ENCODE results near the gene ZRANB2. TPM values are rescaled to one million over a fixed set of nuclear protein-coding genes. Genes with fewer than 3 reads are reported as not detected.

Gene ZRANB2
- total RNA-seq, 2 experiments from 2014 or later: 102 TPM

GRCh38 chr1:71101839-71102376, 21.1 kb upstream of the ZRANB2 start:
- no peaks in the 10 kb centered on the region for H3K36me3 Mint-ChIP-seq (ENCODE audit: low read depth)
- H3K9me3 Mint-ChIP-seq: no peaks in the 10 kb centered on the region
- POLR2A ChIA-PET: no interaction called here
- H3K4me1 ChIP-seq (ENCODE audit: insufficient read depth, low read length): no peaks in the 10 kb centered on the region
- H3K27ac Mint-ChIP-seq: no peak overlapping the region
- no peak overlapping the region for H3K4me3 ChIP-seq (ENCODE audit: low read length)
- H3K27ac ChIP-seq (ENCODE audit: low read depth in 1 of 2, low read length in 2 of 2): no peak overlapping the region
- no peaks in the 10 kb centered on the region for H3K27me3 ChIP-seq (ENCODE audit: control insufficient read depth in 1 of 2, insufficient read depth in 2 of 2, low read length in 2 of 2)
- no peaks in the 10 kb centered on the region for H3K36me3 ChIP-seq (ENCODE audit: insufficient read depth, low read length)
- peaks cover 19% of the 10 kb centered on the region for H3K27me3 Mint-ChIP-seq
- no peak for DNase-seq
- CTCF ChIA-PET: no interaction called here
- H3K4me1 Mint-ChIP-seq (ENCODE audit: low read depth): no peaks in the 10 kb centered on the region
- H3K4me3 Mint-ChIP-seq: no peak overlapping the region
- ATAC-seq (ENCODE audit: poor library complexity): no peak
- TF ChIP-seq CTCF (IDR thresholded peaks at IDR 0.05): no peak
- intact Hi-C loops (cut with DNase I, micrococcal nuclease): no loop called here
- H3K9me3 ChIP-seq (ENCODE audit: control insufficient read depth in 1 of 2, insufficient read depth in 1 of 2, low read length in 2 of 2): no peaks in the 10 kb centered on the region

- no peaks in the 10 kb centered on the region for H3K9me3 Mint-ChIP-seq
- ATAC-seq (ENCODE audit: poor library complexity) (no peak), DNase-seq (no peak)
- intact Hi-C loops (cut with DNase I, micrococcal nuclease): no loop called here
- H3K4me3 Mint-ChIP-seq: no peak overlapping the region
- no peaks in the 10 kb centered on the region for H3K4me1 Mint-ChIP-seq (ENCODE audit: low read depth)
- H3K27me3 Mint-ChIP-seq: no peaks in the 10 kb centered on the region
- Histone ChIP-seq H3K9me3 (ENCODE audit: control insufficient read depth in 1 of 2, insufficient read depth in 1 of 2, low read length in 2 of 2) (no peaks in the 10 kb centered on the region), H3K4me3 (ENCODE audit: low read length) (no peak overlapping the region), H3K4me1 (ENCODE audit: insufficient read depth, low read length) (no peaks in the 10 kb centered on the region), H3K27ac (ENCODE audit: low read depth in 1 of 2, low read length in 2 of 2) (no peak overlapping the region), H3K27me3 (ENCODE audit: control insufficient read depth in 1 of 2, insufficient read depth in 2 of 2, low read length in 2 of 2) (no peaks in the 10 kb centered on the region), H3K36me3 (ENCODE audit: insufficient read depth, low read length) (no peaks in the 10 kb centered on the region)
- POLR2A ChIA-PET: no interaction called here
- CTCF ChIA-PET: no interaction called here
- no peaks in the 10 kb centered on the region for H3K36me3 Mint-ChIP-seq (ENCODE audit: low read depth)
- H3K27ac Mint-ChIP-seq: no peak overlapping the region
- TF ChIP-seq CTCF (IDR thresholded peaks at IDR 0.05): no peak
Observed at GRCh38 chr1:71097428-71097827, 16.6 kb upstream of the ZRANB2 start.

- POLR2A ChIA-PET: no interaction called here
Observed at GRCh38 chr1:71094913-71095312, 14.1 kb upstream of the ZRANB2 start.

More at GRCh38 chr1:71094913-71095312, 14.1 kb upstream of the ZRANB2 start:
- H3K27ac Mint-ChIP-seq: no peak overlapping the region
- Histone ChIP-seq H3K4me1 (ENCODE audit: insufficient read depth, low read length) (no peaks in the 10 kb centered on the region), H3K27me3 (ENCODE audit: control insufficient read depth in 1 of 2, insufficient read depth in 2 of 2, low read length in 2 of 2) (no peaks in the 10 kb centered on the region), H3K9me3 (ENCODE audit: control insufficient read depth in 1 of 2, insufficient read depth in 1 of 2, low read length in 2 of 2) (no peaks in the 10 kb centered on the region), H3K36me3 (ENCODE audit: insufficient read depth, low read length) (no peaks in the 10 kb centered on the region), H3K27ac (ENCODE audit: low read depth in 1 of 2, low read length in 2 of 2) (no peak overlapping the region), H3K4me3 (ENCODE audit: low read length) (no peak overlapping the region)
- no peak for DNase-seq
- H3K4me1 Mint-ChIP-seq (ENCODE audit: low read depth): no peaks in the 10 kb centered on the region
- no peak overlapping the region for H3K4me3 Mint-ChIP-seq
- no peaks in the 10 kb centered on the region for H3K36me3 Mint-ChIP-seq (ENCODE audit: low read depth)
- ATAC-seq (ENCODE audit: poor library complexity): no peak
- intact Hi-C loops (cut with DNase I, micrococcal nuclease): no loop called here
- CTCF ChIA-PET: interaction anchor here (1.6 kb wide), 1 partner anchor 10 kb away, joined by 3 read pairs; no protein-coding TSS in a partner anchor
- no peaks in the 10 kb centered on the region for H3K9me3 Mint-ChIP-seq
- no peak for TF ChIP-seq CTCF (IDR thresholded peaks at IDR 0.05)
- peaks cover 9% of the 10 kb centered on the region for H3K27me3 Mint-ChIP-seq

Measured in CD4-positive, alpha-beta T cell (primary cell).